ENCODE measurements around the gene LIPC. TPM values are rescaled to one million over a fixed set of nuclear protein-coding genes. Genes with fewer than 3 reads are reported as not detected.

The LIPC gene
- polyA plus RNA-seq, 3 donors, result 0.37 TPM; not detected in 2

GRCh38 chr15:58471348-58471747, 39.6 kb downstream of the LIPC start:
- peaks cover 0 to 6% (median 0%) of the 10 kb centered on the region in 7 donors for H3K9me3 Mint-ChIP-seq
- H3K27me3 Mint-ChIP-seq (ENCODE audit: low read depth in 3 of 3), result peaks cover 0 to 4% (median 3%) of the 10 kb centered on the region in 3 donors
- Histone ChIP-seq H3K4me1 (ENCODE audit: control insufficient read depth in 1 of 2, insufficient read depth in 2 of 2, low read length in 2 of 2) (peaks cover 26 to 29% of the 10 kb centered on the region in 2 donors), H3K36me3 (replicated peaks in 1 of 2; ENCODE audit: control insufficient read depth in 1 of 2, insufficient read depth in 2 of 2, low read length in 2 of 2) (no peaks in the 10 kb centered on the region), H3K9ac (ENCODE audit: insufficient read depth, low read length, poor library complexity, severe bottlenecking) (no peak overlapping the region), H4K20me1 (ENCODE audit: insufficient read depth, low read length) (no peaks in the 10 kb centered on the region), H3K79me2 (ENCODE audit: insufficient read depth, low read length) (no peaks in the 10 kb centered on the region), H3K4me3 (replicated peaks in 1 of 3; ENCODE audit: low read depth in 2 of 3, low read length in 3 of 3) (no peak overlapping the region), H3K27me3 (ENCODE audit: control insufficient read depth in 2 of 2, insufficient read depth in 2 of 2, low read length in 2 of 2) (no peaks in the 10 kb centered on the region), H3K4me2 (replicated peaks; ENCODE audit: extremely low read depth, low read length, poor library complexity, severe bottlenecking) (no peak overlapping the region), H3K27ac (ENCODE audit: low read depth in 1 of 2, low read length in 2 of 2) (no peak overlapping the region), H2AFZ (ENCODE audit: insufficient read depth, low read depth, low read length, poor library complexity, severe bottlenecking) (no peak overlapping the region), H3K9me3 (replicated peaks in 1 of 2; ENCODE audit: control insufficient read depth in 1 of 2, insufficient read depth in 1 of 2, low read length in 2 of 2) (no peaks in the 10 kb centered on the region)
- H3K4me3 Mint-ChIP-seq, result no peak overlapping the region
- intact Hi-C loops (cut with micrococcal nuclease), result no loop called here
- WGBS (ENCODE audit: insufficient coverage), result no CpG with 5 or more reads among the region's 1 CpG
- H3K4me1 Mint-ChIP-seq, result peaks cover 39% of the 10 kb centered on the region
- H3K27ac Mint-ChIP-seq, result no peak overlapping the region
- no peak for TF ChIP-seq CTCF (IDR thresholded peaks at IDR 0.05)
- H3K36me3 Mint-ChIP-seq, result peaks cover 0 to 2% of the 10 kb centered on the region in 2 donors
- DNase-seq, result no peak

GRCh38 chr15:58472221-58472620, 40.4 kb downstream of the LIPC start:
- H3K27me3 ChIP-seq (ENCODE audit: control insufficient read depth in 2 of 2, insufficient read depth in 2 of 2, low read length in 2 of 2), result no peaks in the 10 kb centered on the region
- Mint-ChIP-seq H3K36me3 (peaks cover 0 to 2% of the 10 kb centered on the region in 2 donors), H3K4me1 (peaks cover 47% of the 10 kb centered on the region), H3K9me3 (peaks cover 0 to 6% (median 0%) of the 10 kb centered on the region in 7 donors), H3K4me3 (no peak overlapping the region), H3K27ac (no peak overlapping the region), H3K27me3 (ENCODE audit: low read depth in 3 of 3) (peaks cover 0 to 3% (median 2%) of the 10 kb centered on the region in 3 donors)
- H2AFZ ChIP-seq (ENCODE audit: insufficient read depth, low read depth, low read length, poor library complexity, severe bottlenecking), result no peak overlapping the region
- no peak overlapping the region for H3K9ac ChIP-seq (ENCODE audit: insufficient read depth, low read length, poor library complexity, severe bottlenecking)
- H3K36me3 ChIP-seq (replicated peaks in 1 of 2; ENCODE audit: control insufficient read depth in 1 of 2, insufficient read depth in 2 of 2, low read length in 2 of 2), result no peaks in the 10 kb centered on the region
- TF ChIP-seq CTCF (IDR thresholded peaks at IDR 0.05), result no peak
- H4K20me1 ChIP-seq (ENCODE audit: insufficient read depth, low read length), result no peaks in the 10 kb centered on the region
- H3K4me3 ChIP-seq (replicated peaks in 1 of 3; ENCODE audit: low read depth in 2 of 3, low read length in 3 of 3), result no peak overlapping the region
- H3K4me1 ChIP-seq (ENCODE audit: control insufficient read depth in 1 of 2, insufficient read depth in 2 of 2, low read length in 2 of 2), result peaks cover 35 to 38% of the 10 kb centered on the region in 2 donors
- H3K4me2 ChIP-seq (replicated peaks; ENCODE audit: extremely low read depth, low read length, poor library complexity, severe bottlenecking), result no peak overlapping the region
- intact Hi-C loops (cut with micrococcal nuclease), result no loop called here
- no peak for DNase-seq
- no peaks in the 10 kb centered on the region for H3K9me3 ChIP-seq (replicated peaks in 1 of 2; ENCODE audit: control insufficient read depth in 1 of 2, insufficient read depth in 1 of 2, low read length in 2 of 2)
- no peak overlapping the region for H3K27ac ChIP-seq (ENCODE audit: low read depth in 1 of 2, low read length in 2 of 2)
- WGBS (ENCODE audit: insufficient coverage), result 100% methylated on average over 1 of the region's 4 CpGs
- H3K79me2 ChIP-seq (ENCODE audit: insufficient read depth, low read length), result no peaks in the 10 kb centered on the region

Measured in CD14-positive monocyte (primary cell).